ENCODE results near the gene SLC15A3.

SLC15A3 gene

DNA sequence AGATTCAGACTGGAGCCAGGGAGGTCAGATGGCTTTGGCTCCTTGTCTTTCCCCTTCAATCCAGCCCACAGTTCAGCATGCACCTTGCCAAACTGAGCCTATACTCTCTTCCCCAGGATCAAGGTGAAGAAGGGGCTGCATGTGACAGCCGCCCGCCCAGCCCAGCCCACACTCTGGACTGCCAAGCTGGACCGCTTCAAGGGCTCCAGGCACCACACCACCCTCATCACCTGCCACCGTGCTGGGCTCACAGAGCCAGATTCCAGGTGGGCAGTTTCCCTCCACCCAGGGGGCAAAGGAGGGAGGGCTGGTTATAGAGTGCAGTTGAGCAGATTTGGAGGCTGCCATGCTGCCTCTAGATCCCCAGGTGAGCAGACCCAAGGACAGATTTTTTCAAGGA is 21.6 kb downstream of the SLC15A3 start:
- DNase-seq = no peak

DNA sequence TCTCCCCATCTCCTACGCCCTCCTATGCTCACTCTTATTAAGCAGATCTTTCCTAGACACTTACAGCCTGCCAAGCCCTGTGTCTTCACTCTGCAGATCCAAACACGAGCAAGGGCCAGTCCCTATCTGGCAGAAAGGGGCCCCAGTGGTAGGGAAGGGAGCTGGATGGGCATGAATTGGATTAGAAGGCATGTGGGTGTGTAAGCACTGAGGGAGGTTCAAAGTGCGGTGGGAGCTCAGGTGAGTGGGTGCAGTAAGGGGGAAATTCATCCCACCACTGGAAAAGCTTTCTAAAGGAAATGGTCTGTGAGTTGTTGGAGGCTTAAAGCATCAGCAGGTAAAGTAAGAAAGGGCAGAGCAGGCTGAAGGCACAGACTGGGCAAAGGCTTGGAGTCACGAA is 22.2 kb downstream of the SLC15A3 start:
- no peak for DNase-seq

DNA sequence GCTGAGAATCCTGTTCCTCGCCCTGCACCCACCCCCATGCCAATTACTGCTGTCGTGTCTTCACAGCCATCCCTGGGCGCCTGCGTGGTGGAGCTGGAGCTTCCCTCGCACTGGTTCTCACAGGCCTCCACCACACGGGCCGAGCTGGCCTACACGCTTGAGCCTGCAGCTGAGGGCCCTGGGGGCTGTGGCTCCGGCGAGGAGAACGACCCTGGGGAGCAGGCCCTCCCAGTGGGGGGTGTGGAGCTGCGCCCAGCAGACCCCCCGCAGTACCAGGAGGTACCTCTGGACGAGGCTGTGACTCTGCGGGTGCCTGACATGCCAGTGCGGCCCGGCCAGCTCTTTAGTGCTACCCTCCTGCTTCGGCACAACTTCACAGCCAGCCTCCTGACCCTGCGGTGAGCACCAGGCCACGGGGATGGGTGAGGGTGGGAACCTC is 23.4 kb downstream of the SLC15A3 start:
- DNase-seq = peak in 4 of 56 donors; percentile 21 to 29 (median 26)

DNA sequence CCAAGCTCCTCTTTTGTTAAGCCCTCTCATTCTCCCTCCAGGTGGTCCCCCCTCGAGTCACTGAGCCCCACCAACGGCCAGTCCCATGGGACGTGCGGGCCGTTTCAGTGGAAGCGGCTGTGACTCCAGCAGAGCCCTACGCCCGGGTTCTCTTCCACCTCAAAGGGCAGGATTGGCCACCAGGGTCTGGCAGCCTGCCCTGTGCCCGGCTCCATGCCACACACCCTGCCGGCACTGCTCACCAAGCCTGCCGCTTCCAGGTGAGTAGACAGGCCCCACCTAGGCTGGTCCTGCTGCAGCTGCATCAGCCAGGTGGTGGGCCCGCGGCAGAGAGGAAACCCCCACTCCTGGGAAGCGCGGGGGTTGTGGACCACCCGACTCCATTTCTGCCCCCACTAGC is 24.4 kb downstream of the SLC15A3 start:
- DNase-seq = no peak

DNA sequence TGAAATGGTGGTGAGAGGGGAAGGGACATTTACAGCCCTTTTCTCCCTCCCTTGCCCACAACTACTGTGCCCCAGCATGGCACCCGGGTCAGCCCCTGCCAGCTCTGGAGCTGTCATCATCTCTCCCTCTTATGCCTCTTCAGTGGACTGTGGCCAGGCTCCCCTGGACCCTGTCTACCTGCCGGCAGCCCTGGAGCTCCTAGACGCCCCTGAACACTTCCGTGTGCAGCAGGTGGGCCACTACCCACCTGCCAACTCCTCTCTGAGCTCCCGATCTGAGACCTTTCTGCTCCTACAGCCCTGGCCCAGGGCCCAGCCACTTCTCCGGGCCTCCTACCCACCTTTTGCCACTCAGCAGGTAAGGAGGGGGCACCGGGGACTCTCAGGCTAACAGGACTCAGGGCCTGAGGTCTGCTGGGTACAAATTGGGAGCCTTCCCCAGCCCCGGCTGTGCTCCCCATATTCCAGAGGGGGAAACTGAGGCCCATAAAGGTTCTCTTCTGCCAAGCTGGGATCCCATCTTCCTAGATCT is 24.8 kb downstream of the SLC15A3 start:
- no peak for DNase-seq

DNA sequence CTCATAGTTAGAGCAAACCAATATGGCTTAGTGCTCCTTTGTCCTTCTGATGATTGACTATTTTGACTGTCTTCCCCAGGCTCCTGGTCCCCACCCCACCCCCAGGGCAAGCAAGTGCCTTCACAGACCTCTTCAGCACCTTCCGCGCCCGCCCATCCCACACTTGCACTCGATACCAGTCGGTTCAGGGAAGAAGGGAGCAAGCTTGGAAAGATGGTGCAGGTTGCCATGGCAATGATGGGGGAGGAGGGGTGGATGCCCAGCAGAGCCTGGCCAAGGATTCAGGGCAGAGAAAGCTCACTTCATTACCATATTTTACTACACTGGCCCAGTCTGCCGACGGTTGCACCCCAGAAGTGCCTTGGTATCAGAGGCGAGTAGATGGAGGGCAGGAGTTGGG is 25.5 kb downstream of the SLC15A3 start:
- peak in 19 of 56 donors; percentile 19 to 56 (median 39) for DNase-seq

DNA sequence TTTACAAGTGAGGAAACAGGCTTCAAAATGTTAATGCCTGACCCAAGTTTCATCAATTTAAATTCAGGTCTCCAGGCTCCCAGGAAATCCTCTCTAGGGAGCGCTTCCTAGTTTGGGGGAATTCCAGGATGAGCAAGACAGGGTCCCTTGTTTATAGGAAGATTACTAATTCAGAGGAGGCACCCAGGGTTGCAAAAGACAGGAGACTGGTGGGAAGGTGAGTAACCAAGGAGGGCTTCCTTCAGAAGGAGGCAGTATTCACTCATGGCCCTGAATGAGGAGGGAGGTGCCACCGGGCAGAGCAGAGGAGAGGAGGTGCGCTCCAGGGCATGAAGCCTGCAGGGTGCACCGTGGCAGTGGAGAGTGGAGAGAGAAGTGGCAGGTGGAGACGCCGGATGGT is 26.1 kb downstream of the SLC15A3 start:
- DNase-seq = no peak

DNA sequence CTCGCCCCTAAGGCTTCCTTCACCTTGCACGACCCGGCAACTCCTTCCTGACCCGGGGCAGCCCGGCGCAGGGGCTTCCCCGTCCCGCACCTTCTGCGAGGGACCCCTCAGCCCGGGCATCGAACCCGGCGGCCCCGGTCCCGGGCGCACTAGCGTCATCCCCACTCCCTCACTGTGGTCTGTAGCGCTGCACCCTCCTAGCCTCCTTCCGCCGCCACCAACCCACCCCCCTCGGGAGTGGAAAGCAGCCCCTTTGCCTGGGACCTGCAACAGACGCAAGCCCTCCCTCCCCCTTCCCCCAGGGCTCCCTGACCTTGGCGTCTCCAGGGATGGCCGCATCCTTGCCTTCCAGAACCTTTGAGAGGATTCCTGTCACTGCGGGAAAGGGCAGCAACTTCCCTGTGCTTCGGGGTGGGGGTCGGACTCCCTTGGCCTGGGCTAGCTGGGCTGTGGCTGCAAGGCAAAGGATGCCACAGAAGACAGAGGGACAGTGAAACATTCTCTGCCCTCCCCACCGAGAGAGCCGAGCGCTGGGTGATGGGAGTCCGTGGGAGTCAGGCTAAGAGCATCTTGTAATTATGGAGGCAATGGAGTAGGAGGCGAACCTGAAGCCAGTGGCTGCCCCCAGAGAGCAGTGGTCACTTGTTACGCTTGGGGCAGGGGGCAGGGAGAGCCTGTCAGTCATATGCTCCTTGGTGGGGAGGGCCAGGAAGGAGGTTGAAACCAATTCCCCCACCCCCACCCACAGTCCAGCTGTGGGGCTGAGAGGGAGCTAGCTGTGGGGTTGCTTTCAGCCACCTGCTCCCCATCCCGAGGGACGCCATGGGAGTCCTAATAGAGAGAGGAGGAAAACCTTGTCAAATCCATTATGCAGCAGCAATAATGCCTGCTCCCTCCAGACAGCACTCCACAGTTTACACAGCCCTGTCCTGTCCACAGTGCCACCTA is 26.8 kb downstream of the SLC15A3 start:
- DNase-seq = peak in 2 of 56 donors; percentile 19 to 26

DNA sequence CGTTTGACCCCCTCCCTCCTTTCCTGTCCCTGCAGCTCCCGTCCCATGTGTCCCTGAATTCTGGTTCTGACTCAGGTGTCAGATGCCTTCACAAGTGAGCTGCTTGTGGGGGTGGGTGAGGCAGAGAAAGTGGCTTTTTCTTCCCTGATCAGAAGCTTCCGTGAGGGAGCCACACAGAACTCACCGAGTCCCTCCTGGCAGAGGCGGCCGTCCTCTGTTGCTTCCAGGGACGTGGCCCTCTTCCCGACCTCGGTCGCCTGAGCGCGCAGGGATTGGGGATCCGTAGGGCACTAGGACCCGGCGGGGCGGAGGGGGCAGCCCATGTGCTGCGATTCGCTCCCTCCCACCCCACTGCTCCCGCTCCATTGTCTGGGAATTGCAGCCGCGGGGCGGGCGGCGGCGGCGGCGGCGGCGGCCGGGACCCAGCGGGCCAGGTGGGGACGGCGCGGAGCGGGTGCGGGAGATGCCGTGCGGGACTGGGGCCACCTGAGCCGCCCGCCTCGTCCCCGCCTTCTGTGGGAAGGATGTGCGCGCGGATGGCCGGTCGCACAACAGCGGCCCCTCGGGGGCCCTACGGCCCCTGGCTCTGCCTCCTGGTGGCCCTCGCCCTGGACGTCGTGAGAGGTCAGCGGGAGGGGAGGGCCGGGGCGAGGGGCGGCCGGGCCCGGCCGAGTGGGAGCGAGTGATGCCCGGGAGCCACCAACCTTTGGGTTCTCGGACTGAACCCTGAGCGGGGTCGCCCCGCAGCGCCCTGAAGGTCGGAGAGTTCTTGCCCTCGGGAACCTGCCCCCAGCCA is 27.7 kb downstream of the SLC15A3 start, which contains the start of gene TMEM132A:
Gene TMEM132A, plus strand, starts transcription at position 351 of the 796 bp plus-strand sequence. Its CDS starts 174 bp downstream, at position 525.
- peak in 52 of 56 donors; percentile 22 to 86 (median 66) for DNase-seq

DNA sequence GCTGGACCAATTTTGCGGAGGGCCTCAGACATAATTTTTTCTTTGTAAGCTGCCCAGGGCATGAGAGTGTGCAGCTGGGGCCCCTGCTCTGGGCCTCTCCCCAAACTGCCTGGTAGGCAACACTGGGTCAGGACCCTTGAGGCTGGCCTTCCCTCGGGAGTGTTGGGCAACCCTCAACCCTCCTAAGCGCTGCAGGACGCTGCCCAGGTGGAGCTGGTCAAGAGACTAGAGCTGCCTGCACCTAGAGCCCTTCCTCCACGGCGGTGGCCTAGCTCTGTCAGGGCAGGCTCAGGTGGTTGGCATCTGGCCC is 28.2 kb downstream of the SLC15A3 start:
- no peak for DNase-seq

DNA sequence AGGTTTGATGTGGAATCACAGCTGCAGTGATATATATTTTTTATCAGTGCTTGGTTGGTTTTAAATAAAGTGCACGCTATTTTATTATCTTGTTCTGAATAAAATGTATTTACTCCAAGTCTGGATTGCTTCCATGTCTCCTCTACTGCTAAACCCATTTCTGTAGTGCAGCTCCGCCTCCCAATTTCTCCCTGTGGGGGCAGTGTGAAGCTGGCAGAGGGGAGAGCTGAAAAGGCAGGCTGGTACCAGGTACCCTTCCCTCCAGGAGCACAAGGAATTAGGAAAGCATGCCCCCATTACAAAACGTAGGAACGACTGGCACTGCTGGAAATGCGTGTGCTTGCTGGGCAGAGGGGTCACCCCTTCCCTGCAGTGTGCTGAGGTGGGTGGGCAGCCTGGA is 28.6 kb downstream of the SLC15A3 start:
- peak in 8 of 56 donors; percentile 23 to 58 (median 29) for DNase-seq

DNA sequence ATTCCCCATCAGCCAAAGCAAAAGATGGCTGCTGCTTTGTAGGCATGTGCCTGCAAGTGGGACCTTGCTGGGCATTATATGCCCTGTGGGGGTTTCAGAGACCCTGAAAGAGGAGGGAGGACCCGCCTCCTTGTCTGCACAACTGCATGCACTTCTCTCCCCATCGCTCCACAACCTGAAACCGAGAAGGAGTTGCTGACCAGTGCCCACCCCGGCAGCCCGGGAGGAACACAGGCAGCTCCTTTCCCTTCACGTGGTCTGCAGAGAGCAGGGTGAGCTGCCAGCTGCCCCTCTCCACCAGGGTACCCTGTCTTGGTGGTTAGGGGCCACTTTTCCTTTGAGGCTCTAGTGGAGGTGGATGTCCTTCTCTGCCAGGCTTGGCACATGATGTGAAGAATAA is 29.1 kb downstream of the SLC15A3 start:
- no peak for DNase-seq

DNA sequence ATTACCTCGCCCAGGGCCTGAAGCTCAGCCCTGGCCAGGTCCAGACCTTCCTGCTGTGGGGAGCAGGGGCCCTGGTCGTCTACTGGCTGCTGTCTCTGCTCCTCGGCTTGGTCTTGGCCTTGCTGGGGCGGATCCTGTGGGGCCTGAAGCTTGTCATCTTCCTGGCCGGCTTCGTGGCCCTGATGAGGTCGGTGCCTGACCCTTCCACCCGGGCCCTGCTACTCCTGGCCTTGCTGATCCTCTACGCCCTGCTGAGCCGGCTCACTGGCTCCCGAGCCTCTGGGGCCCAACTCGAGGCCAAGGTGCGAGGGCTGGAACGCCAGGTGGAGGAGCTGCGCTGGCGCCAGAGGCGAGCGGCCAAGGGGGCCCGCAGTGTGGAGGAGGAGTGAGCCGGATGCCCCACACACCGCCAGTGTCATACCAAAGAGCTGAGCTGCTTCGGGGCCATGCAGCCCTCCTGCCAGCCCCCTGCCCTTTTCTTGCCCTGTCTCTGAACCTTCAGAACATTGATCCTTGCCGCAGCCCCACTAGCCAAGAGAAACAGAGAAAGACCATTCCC is 30.1 kb downstream of the SLC15A3 start:
- DNase-seq = no peak

DNA sequence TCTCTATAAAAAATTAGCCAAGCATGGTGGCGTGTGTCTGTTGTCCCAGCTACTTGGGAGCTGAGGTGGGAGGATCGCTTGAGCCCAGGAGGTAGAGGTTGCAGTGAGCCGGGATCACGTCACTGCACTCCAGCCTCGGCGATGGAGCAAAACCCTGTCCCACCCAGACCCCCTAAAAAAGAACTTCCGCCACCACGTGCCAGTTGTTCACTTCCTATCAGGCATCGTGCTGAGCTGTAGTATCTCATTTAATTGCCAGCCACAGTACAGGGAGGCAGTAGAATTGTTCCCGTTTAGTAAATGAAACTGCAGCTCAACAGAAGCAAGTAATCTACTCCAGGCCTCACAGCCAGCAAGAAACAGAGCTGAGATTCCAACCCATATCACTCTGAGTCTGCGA is 30.7 kb downstream of the SLC15A3 start:
- no peak for DNase-seq

DNA sequence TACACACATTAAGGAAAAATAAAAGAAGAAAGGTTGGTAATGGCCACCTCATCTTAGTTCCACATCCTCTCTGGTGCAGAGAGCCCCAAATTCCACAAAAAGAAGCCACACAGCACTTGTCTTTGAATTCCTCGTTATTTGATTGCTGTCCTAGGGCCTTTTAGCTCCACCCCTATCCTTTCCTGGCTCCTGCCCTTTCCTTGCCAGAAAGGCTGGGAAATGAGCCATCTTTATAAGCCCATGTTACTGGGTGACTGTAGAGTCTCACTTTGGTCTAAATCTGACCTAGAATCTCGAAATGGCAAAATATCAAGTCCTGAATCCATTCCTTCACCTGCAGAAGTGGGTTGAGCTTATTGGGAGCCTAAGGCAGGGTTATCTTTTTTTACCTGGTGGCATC is 32.0 kb downstream of the SLC15A3 start:
- no peak for DNase-seq

DNA sequence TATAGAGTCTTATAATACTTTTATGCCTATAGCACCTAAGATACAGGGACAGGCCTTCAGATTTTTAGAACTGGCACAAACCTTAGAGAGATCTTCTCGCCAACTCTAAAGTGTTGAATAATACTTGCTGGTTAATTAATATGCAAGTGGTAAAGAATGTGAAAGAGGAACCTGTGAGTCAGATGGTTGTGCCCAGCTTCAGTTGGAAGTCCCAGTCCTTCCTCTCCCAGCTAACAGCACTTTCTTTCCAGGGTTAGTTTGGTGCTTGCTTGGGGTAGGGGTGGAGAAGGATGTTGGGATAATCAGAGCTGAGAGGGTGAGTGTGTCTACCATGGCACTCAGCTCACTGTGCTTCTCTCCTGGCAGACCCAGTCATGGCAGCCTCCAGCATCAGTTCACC is 32.7 kb downstream of the SLC15A3 start:
- no peak for DNase-seq

DNA sequence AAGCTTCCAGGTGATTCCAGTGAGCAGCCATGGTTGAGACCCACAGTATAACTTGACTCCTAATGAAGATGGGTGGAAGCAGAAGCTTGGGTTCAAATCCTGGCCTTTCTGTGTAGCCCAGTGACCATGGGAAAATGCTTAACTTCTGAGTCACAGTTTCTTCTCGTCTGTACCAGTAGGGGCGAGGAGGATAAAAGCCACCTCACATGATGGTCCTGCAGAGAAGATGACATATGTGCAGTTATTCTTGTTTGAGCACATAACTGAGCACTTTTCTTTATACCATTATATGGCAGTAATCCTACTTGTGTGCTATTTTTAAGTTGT is 33.1 kb downstream of the SLC15A3 start:
- no peak for DNase-seq

DNA sequence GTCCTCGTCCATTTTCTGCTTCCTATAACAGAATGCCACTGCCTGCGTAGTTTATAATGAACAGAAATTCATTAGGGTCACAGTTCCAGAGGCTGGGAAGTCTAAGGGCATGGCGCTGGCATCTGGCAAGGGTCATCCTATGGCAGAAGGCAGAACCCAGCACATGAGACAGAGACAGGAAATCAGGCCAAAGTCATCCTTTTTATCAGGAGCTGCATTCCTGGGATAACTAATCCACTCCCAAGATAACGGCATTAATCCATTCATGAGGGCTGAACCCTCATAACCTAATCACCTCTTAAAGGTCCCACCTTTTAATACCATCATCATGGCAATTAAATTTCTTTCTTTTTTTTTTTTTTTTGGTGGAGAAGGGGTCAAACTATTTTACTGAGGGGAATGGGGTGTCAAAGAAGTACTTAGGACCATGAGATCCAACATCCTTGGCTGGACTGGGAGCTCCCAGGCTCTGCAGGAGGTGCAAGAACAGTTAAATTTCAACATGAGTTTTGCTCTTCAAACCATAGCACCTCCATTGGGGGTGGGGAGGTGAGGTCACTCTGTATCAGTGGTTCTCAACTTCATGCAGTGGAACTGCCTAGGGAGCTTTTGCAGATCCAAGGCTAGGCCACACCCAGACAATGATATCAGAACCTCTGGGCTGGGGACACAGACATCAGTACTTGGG is 33.6 kb downstream of the SLC15A3 start:
- no peak for DNase-seq

DNA sequence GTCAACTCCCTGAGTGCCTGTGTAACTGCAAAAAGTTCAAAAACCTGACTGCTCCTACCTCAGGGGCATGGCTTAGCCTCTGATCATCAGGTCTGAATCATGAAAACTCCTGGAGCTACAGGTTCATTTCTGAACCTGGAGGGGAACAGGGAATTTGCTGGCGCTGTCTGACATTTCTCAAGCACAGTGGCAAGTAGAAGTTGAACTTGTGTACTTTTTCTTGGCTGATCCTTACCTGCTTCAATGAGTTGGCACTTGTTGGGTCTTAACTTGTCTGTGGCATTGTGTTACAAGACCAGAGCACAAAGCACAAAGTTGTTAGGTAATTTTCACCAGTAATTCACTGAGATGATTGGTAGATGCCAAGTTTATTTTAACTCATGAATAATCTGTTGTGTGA is 34.7 kb downstream of the SLC15A3 start:
- no peak for DNase-seq

DNA sequence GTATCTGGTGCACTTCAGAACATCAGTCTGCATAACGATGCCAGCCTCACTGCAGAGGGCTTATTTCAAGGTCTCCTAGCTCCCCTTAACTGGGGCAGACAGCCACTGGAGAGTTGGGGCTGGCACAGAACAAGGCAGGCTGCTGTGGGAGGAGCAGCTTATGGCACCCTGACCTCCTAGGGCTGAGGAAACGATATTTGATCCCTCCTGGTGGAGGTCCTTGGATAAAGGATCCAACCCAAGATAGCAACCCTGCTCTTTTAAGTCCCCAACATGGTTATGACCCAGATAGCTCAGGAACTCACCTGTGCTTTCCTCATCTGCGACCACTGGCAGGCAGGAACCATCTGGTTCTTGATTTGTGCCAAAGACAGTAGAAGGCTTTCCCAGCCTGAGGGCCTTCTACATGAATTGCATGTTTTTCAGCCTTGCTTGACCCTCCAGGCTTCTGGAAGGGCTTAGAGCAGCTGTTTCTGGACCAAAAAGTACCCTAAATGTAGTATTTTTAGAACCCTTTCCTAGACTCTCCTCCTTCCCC is 35.2 kb downstream of the SLC15A3 start:
- DNase-seq = no peak

Data from amygdala (tissue), 56 donors.